Parietal lobe (tissue), 2 donors: ENCODE measurements around the gene VSIG10. TPM values are rescaled to one million over a fixed set of nuclear protein-coding genes. Genes with fewer than 3 reads are reported as not detected.

ENCODE experiments used
- small RNA-seq: library from RNA; depleted of rRNA; stranded (forward); fragments of <200 nt; gene quantifications from one replicate; pipeline ENCODE3, GENCODE V24; 2014; ENCODE audit warnings: low replicate concordance
- total RNA-seq: library from RNA; depleted of rRNA; stranded (reverse); fragments of >200 nt; gene quantifications from one replicate; pipeline ENCODE4 v1.2.3, GENCODE V29; 2014

Gene VSIG10, protein sequence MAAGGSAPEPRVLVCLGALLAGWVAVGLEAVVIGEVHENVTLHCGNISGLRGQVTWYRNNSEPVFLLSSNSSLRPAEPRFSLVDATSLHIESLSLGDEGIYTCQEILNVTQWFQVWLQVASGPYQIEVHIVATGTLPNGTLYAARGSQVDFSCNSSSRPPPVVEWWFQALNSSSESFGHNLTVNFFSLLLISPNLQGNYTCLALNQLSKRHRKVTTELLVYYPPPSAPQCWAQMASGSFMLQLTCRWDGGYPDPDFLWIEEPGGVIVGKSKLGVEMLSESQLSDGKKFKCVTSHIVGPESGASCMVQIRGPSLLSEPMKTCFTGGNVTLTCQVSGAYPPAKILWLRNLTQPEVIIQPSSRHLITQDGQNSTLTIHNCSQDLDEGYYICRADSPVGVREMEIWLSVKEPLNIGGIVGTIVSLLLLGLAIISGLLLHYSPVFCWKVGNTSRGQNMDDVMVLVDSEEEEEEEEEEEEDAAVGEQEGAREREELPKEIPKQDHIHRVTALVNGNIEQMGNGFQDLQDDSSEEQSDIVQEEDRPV
- total RNA-seq = 14.7 TPM

GRCh38 chr12:118103601-118104382 is at the start of gene VSIG10:
Gene VSIG10, minus strand, starts transcription at chr12:118104011. Its CDS starts 340 bp downstream, at chr12:118103671.

DNA sequence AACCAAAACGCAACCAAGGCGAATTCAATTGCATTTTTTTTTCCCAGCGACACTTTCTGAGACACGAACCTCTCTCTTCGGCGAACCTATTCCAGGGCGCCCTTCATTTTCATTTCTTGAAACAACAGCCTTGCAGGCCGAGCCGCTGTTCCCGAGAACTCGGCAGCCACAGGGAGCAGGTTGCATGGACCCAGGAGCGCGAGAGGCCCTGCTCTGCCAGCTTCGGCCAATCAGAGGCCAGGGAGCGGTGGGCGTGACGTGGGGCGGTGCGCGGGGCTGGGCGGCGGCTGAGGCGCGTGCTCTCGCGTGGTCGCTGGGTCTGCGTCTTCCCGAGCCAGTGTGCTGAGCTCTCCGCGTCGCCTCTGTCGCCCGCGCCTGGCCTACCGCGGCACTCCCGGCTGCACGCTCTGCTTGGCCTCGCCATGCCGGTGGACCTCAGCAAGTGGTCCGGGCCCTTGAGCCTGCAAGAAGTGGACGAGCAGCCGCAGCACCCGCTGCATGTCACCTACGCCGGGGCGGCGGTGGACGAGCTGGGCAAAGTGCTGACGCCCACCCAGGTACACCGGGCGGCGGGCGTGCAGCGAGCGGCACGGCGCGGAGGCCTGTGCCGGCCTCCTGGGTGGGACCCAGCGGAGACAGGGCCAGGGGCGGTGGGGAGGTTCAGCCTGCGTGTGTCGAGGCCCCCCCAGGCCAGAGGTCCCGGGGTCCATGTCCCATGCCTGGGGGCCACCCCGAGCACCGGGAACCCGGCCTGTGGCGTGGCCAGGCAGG is 32.2 kb upstream of the VSIG10 start, which contains the start of gene PEBP1:
TSS of gene PEBP1 (plus strand) at position 337 of the 771 bp plus-strand sequence. CDS start at position 423, 86 bp downstream.

DNA sequence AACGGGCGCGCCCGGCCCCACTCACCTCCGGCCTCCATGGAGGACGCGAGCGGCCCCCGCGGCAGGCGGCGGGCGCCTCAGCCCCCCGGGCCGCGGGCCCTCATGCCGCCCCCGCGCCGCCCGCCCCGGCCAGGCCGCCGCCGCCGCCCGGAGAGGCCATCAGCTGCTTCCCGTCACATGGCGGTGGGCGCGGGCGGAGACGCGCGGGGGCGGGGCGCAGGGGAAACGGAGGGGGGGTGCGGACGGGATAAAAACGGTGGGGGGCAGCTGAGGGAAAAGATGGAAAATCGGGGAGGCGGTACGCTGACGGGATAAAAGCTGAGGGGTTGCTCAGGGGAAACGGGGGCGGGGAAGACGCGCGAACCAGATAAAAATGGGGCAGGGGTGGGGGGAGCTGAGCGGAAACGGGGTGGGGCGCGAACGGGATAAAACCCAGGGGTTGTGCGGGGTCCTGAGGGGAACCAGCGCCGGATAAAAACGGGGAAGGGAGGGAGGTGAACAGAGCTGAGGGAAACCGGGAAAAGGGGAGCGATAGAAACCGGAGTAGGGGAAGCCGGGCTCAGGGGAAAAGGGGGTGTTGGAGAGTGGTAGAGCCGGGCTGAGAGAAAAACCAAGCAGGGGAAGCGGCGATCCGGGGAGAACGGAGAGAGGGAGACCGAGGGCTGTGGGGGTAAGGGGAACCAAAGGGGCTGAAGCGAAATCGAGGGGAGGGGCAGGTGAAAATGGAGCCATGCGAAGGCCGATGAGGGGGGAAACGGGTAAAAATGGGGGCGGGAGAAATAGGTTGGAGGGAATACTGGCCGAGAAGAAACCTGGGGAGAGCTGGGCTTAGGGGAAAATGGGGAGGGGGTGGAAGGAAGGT is 42.6 kb downstream of the VSIG10 start, which contains the start of gene WSB2:
TSS of gene WSB2 (minus strand) at position 169 of the 862 bp plus-strand sequence. CDS start at position 38, 131 bp downstream.

DNA sequence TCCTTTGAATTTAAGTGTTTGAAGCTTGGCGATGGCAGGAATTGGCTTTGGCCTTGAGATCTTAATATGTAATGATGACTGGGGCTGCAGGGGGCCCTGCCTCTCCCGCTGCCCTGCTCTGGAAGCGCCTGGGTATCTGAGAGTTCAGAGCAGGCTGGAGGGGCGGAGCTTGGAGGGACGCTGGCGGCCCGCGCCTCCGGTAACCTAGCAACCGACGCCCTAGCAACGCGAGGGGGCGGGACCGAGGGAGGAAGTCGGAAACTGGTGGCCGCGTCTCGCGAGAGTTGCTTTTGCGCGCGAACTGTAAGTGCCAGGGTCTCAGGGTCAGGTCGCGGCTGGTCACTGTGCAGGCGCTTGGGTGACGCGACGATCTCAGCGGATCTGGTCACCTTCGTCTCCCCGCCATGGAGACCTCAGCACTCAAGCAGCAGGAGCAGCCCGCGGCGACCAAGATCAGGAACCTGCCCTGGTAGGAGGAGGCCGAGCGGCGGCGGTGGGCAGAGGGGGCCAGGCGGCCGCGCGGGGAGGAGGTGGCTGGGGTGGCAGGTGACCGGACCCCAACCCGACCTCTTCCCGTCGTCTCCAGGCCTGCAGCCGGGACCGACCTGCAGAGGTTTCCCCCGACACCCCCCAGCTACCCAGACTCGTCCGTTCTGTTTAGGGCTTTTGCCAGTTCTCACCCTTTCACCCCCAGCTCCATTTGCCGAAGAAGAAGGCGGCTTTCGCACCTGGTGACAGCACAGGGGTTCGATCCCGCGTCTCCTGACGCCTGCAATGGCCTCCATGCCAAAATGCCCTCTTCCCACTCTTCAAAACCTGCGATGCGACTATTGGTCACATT is 87.2 kb downstream of the VSIG10 start, which contains the start of gene RFC5:
TSS of gene RFC5 (plus strand) at position 280 of the 841 bp plus-strand sequence. CDS start at position 405, 125 bp downstream.

Small RNA genes within 50 kb of the gene (small RNA-seq; reads per million reads assigned to genes)
- gene AC131159.1 = not detected

Other genes starting within 250 kb of the VSIG10 start
- 2.5 TPM for gene KSR2, start 135.0 kb downstream of the VSIG10 start, total RNA-seq
- 25.4 TPM for gene RFC5, start 87.3 kb downstream of the VSIG10 start, total RNA-seq
- gene WSB2, start 42.8 kb downstream of the VSIG10 start, total RNA-seq = 275 TPM
- gene PEBP1, start 32.1 kb upstream of the VSIG10 start, total RNA-seq = 212 TPM